K562 (cell line): Measurements from ENCODE around the gene P3H4. TPM values are rescaled to one million over a fixed set of nuclear protein-coding genes. Genes with fewer than 3 reads are reported as not detected.

Experiments used
- AFF1 ChIP-seq, 2 experiments: fragments of 450-650 bp; IDR thresholded peaks; 2 replicates each; pipeline ENCODE4 v1.6.1; 2018; ENCODE audit warnings: mild to moderate bottlenecking in 2 of 2, low read depth in 1 of 2; ENCODE audit not compliant: partially characterized antibody in 2 of 2
- KDM5B ChIP-seq: fragments of 200-600 bp; sonication (generic); IDR thresholded peaks from 2 replicates; pipeline ENCODE4 v1.6.1; 2012; ENCODE audit warnings: low read depth, mild to moderate bottlenecking, moderate library complexity, low read length, control low read depth, inconsistent platforms; ENCODE audit not compliant: insufficient replicate concordance
- MNT ChIP-seq, 2 experiments: fragments of 450-650 bp; conservative IDR thresholded peaks; 2 replicates each; pipeline ENCODE4 v1.6.1; 2017; ENCODE audit warnings: mild to moderate bottlenecking in 2 of 2, moderate library complexity in 2 of 2
- NRF1 ChIP-seq, 2 experiments: fragments of 450-650 bp; IDR thresholded peaks in 1 of 2; conservative IDR thresholded peaks in 1 of 2; 2 replicates each; pipeline ENCODE4 v1.6.1; 2014; ENCODE audit warnings: mild to moderate bottlenecking in 2 of 2
- POLR2A ChIP-seq: fragments of 450-650 bp; conservative IDR thresholded peaks from 2 replicates; pipeline ENCODE4 v1.6.1; 2016
- POLR2B ChIP-seq: fragments of 450-650 bp; IDR thresholded peaks from 2 replicates; pipeline ENCODE4 v1.6.1; 2018; ENCODE audit warnings: low read depth; ENCODE audit not compliant: partially characterized antibody
- REST ChIP-seq, 2 experiments: fragments of 450-650 bp; formaldehyde crosslinking in 1 of 2; IDR thresholded peaks; 2 replicates each; pipeline versions ENCODE4 v1.4.0 to v1.6.1; 2014 to 2020; ENCODE audit warnings: mild to moderate bottlenecking in 2 of 2, borderline replicate concordance in 1 of 2, low read depth in 1 of 2
- ZC3H8 ChIP-seq: fragments of 450-650 bp; IDR thresholded peaks from 2 replicates; pipeline ENCODE4 v1.6.1; 2017
- ZNF395 ChIP-seq: fragments of 200-800 bp; sonication (Bioruptor generic); IDR thresholded peaks from 2 replicates; pipeline ENCODE4 v1.6.1; 2017; ENCODE audit warnings: missing genetic modification characterization, missing compliant biosample characterization
- ZNF41 ChIP-seq: fragments of 250-450 bp; sonication (Bioruptor Pico); conservative IDR thresholded peaks from 2 replicates; pipeline ENCODE4 v1.4.0; 2020; ENCODE audit warnings: mild to moderate bottlenecking
- polyA plus RNA-seq, 8 experiments: library from polyadenylated mRNA; depleted of rRNA in 4 of 8; stranded (reverse) in 5 of 8; unstranded in 3 of 8; fragments of >200 nt; fragmentation: Nextera tagmentation in 2 of 8; fragmentation: Illumina TruSeq in 1 of 8; extraction: Ambion mirVana in 2 of 8; extraction: Trizol in 1 of 8; gene quantifications; 2 replicates each; pipeline versions ENCODE4 v1.2.1 to v1.2.3, GENCODE V29; 2011 to 2014; ENCODE audit warnings: inconsistent platforms in 1 of 8, missing spikeins in 1 of 8
- total RNA-seq, 7 experiments: library from RNA; depleted of rRNA in 6 of 7; stranded (reverse); fragments of >200 nt in 6 of 7; fragmentation: Illumina TruSeq in 2 of 7; extraction: Trizol in 2 of 7; gene quantifications; 2 replicates each; pipeline versions ENCODE4 v1.2.1 to v1.2.3, GENCODE V29; 2011 to 2021; ENCODE audit warnings: low replicate concordance in 1 of 7

P3H4 gene
- total and polyA plus RNA-seq, 9 of the 15 experiments (the other 6 are each of a cell fraction or from before 2014, with no cell fraction given) = 0.10 to 3.7 (median 1.0) TPM

- TF ChIP-seq AFF1 (IDR thresholded peaks at IDR 0.05; ENCODE audit: low read depth in 1 of 2, partially characterized antibody in 2 of 2) (no peak), ZC3H8 (no peak), REST (IDR thresholded peaks at IDR 0.05; ENCODE audit: borderline replicate concordance) (peak; percentile 67), REST (CRISPR knock-in tag; IDR thresholded peaks at IDR 0.05; ENCODE audit: low read depth) (no peak), POLR2B (peak; percentile 39), ZNF395 (CRISPR knock-in tag) (peak; percentile 74; the same call in 1 of the 2 replicates), NRF1 (conservative IDR thresholded peaks at IDR 0.05 in 1 of 2, IDR thresholded peaks at IDR 0.05 in 1 of 2) (peak; percentile 84 to 87), POLR2A (peak; percentile 68), MNT (conservative IDR thresholded peaks at IDR 0.05) (peak in 1 of 2 experiments; percentile 47; a peak in 2 of 4 replicates), ZNF41 (no peak), KDM5B (peak; percentile 15)
These were observed 24.2 kb upstream of the P3H4 start, which contains the start of gene NT5C3B (continued) for GRCh38 chr17:41835800-41836549.
